K562 treated with DMSO at 1 percent for 12 hours (cell line): Measurements from ENCODE around the gene POLR3B. TPM values are rescaled to one million over a fixed set of nuclear protein-coding genes. Genes with fewer than 3 reads are reported as not detected.

ENCODE experiments used
- total RNA-seq: library from RNA; unstranded; fragments of 300-600 nt; gene quantifications from 2 replicates; pipeline ENCODE4 v1.2.3, GENCODE V29; 2022; ENCODE audit not compliant: insufficient read depth

POLR3B gene
- 6.0 and 14.8 TPM in 2 replicates for total RNA-seq

GRCh38 chr12:106357549-106358395 is at the start of gene POLR3B:
POLR3B (plus strand) TSS chr12:106357748; CDS start chr12:106357880, 132 bp downstream.

Other genes with a start within 250 kb of the POLR3B start
- not detected in 2 replicates for gene NUAK1, start 218.8 kb upstream of the POLR3B start, total RNA-seq
- not detected in 2 replicates for gene CKAP4, start 109.7 kb upstream of the POLR3B start, total RNA-seq
- 4.2 and 14.0 TPM in 2 replicates for gene TCP11L2, start 55.0 kb upstream of the POLR3B start, total RNA-seq
- gene RFX4, start 225.3 kb downstream of the POLR3B start, total RNA-seq, result not detected in 2 replicates